Measurements from ENCODE around the gene BDKRB2.

DNA sequence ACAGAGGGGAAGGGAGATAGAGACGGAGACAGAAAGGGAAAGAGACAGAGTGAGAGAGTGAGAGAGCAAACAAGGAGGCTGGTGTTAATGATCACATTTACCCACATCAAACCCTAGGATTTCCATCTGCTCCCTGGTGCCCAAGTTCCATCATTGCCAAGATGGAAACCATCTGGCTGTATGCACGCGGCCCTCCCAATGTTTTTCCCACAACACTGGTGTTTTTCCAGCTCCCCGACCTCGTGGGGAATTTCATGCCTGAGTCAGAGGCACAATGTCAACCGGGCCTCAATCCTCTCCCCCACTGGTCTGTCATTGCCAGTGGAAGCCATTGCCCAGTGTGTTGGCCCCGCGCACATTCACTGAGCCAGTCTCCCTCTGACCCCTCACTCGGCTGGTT lies 19.9 kb upstream of the BDKRB2 start:
- TF ChIP-seq, protein P1, sequence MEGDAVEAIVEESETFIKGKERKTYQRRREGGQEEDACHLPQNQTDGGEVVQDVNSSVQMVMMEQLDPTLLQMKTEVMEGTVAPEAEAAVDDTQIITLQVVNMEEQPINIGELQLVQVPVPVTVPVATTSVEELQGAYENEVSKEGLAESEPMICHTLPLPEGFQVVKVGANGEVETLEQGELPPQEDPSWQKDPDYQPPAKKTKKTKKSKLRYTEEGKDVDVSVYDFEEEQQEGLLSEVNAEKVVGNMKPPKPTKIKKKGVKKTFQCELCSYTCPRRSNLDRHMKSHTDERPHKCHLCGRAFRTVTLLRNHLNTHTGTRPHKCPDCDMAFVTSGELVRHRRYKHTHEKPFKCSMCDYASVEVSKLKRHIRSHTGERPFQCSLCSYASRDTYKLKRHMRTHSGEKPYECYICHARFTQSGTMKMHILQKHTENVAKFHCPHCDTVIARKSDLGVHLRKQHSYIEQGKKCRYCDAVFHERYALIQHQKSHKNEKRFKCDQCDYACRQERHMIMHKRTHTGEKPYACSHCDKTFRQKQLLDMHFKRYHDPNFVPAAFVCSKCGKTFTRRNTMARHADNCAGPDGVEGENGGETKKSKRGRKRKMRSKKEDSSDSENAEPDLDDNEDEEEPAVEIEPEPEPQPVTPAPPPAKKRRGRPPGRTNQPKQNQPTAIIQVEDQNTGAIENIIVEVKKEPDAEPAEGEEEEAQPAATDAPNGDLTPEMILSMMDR (IDR thresholded peaks at IDR 0.05; ENCODE audit: low read depth, low read length): no peak
- no peak for TF ChIP-seq EZH2phosphoT487 (IDR thresholded peaks at IDR 0.05; ENCODE audit: low read depth)

Measured in OCI-LY3 (cell line).